22Rv1 (cell line): ENCODE results near the gene CYP2F1.

Experiments used
- H3K27ac ChIP-seq: fragments of 450-650 bp; 2 replicates; pipeline ENCODE4 v1.5.1; 2017
- ZFX ChIP-seq: fragments of 450-650 bp; IDR thresholded peaks from 2 replicates; pipeline ENCODE4 v1.6.1; 2017; ENCODE audit warnings: antibody characterized with exemption, borderline replicate concordance
- TF ChIP-seq, protein P1 (sequence below): fragments of 450-650 bp; IDR thresholded peaks from 2 replicates; pipeline ENCODE4 v1.5.1; 2017; ENCODE audit warnings: mild to moderate bottlenecking

CYP2F1 gene, protein sequence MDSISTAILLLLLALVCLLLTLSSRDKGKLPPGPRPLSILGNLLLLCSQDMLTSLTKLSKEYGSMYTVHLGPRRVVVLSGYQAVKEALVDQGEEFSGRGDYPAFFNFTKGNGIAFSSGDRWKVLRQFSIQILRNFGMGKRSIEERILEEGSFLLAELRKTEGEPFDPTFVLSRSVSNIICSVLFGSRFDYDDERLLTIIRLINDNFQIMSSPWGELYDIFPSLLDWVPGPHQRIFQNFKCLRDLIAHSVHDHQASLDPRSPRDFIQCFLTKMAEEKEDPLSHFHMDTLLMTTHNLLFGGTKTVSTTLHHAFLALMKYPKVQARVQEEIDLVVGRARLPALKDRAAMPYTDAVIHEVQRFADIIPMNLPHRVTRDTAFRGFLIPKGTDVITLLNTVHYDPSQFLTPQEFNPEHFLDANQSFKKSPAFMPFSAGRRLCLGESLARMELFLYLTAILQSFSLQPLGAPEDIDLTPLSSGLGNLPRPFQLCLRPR

DNA sequence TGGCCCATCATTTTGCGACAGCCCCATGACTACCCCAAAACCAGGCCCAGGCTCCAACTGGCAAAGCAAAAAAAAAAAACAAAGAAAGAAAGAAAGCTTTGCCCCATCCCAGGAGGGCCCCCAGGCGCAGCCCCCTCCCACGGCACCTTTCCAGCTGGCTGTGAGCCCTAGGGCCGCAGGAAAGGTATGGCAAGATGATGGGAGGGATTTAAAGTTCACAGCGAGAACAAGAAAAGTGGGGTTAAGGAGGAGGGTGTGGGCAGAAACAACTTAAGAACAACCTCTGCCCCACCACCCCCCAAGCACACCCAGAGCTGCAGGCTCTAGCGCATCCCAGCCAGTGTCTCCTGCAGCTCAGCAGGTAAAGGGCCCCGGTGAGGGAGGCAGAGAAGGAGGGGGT is at the start of gene CYP2F1:
Gene CYP2F1 (plus strand): TSS at position 301 of the 400 bp plus-strand sequence. CDS start 1,757 bp downstream, outside the sequence.
- no peak for TF ChIP-seq ZFX
- TF ChIP-seq, protein P1, sequence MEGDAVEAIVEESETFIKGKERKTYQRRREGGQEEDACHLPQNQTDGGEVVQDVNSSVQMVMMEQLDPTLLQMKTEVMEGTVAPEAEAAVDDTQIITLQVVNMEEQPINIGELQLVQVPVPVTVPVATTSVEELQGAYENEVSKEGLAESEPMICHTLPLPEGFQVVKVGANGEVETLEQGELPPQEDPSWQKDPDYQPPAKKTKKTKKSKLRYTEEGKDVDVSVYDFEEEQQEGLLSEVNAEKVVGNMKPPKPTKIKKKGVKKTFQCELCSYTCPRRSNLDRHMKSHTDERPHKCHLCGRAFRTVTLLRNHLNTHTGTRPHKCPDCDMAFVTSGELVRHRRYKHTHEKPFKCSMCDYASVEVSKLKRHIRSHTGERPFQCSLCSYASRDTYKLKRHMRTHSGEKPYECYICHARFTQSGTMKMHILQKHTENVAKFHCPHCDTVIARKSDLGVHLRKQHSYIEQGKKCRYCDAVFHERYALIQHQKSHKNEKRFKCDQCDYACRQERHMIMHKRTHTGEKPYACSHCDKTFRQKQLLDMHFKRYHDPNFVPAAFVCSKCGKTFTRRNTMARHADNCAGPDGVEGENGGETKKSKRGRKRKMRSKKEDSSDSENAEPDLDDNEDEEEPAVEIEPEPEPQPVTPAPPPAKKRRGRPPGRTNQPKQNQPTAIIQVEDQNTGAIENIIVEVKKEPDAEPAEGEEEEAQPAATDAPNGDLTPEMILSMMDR = no peak
- no peak within 1 kb of the TSS for H3K27ac ChIP-seq

DNA sequence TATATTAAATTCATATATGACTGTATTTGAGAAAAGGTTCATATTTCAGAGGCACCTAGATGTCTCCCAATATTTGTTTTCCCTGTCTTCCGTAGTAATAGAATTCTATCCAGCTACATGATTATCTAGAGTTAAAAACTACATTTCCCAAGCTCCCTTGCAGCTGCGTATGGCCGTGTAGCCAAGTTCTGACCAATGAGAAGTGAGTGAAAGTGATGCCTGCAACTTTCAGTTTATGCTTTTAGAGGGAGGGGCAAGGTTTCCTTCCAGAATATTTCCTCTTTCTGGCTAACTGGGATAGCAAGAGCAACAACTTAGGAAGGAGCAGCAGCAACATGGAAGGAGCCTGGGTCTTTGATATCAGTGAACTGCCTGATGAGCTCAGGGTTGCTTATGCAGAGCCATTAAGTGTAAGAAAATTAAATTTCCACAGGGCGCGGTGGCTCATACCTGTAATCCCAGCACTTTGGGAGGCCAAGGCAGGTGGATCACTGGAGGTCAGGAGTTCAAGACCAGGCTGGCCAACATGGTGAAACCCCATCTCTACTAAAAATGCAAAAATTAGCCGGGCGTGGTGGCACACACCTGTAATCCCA is 49.2 kb upstream of the CYP2F1 start:
- no peak for TF ChIP-seq ZFX
- TF ChIP-seq, protein P1 = no peak
- H3K27ac ChIP-seq = no peak overlapping the region

DNA sequence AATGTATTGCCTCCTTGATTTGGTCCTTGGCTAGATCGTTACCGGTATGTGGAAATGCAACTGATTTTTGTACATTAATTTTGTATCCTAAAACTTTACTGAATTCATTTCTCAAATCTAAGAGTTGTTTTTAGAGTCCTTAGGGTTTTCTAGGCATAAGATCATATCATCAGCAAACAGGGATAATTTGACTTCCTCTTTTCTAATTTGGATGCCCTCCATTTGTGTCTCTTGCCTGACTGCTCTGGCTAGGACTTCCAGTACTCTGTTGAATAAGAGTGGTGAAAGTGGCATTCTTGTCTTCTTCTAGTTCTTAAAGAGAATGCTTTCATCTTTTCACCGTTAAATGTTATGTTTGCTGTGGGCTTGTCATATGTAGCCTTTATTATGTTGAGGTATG is 37.9 kb upstream of the CYP2F1 start:
- no peak for TF ChIP-seq ZFX
- TF ChIP-seq, protein P1 = no peak
- H3K27ac ChIP-seq = no peak overlapping the region

DNA sequence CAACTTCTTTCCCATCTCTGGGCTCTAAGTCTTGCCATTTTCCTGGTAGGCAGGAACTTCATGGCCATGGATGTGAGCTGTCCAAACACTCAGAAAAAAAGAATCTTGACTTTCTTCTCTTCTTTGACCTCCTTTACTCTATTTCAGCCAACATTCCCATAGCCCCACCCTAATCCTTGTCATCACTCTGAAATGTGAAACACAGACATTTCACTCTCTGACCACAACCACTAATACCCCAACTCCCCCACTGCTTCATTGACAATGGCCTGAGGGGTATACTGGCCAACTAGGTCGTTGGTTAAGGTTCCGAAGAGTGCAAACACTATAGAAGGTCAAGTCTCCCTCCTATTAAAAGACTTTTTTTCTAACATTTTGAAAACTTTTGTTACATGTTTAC is 30.7 kb upstream of the CYP2F1 start:
- no peak overlapping the region for H3K27ac ChIP-seq
- TF ChIP-seq, protein P1 = no peak
- no peak for TF ChIP-seq ZFX

DNA sequence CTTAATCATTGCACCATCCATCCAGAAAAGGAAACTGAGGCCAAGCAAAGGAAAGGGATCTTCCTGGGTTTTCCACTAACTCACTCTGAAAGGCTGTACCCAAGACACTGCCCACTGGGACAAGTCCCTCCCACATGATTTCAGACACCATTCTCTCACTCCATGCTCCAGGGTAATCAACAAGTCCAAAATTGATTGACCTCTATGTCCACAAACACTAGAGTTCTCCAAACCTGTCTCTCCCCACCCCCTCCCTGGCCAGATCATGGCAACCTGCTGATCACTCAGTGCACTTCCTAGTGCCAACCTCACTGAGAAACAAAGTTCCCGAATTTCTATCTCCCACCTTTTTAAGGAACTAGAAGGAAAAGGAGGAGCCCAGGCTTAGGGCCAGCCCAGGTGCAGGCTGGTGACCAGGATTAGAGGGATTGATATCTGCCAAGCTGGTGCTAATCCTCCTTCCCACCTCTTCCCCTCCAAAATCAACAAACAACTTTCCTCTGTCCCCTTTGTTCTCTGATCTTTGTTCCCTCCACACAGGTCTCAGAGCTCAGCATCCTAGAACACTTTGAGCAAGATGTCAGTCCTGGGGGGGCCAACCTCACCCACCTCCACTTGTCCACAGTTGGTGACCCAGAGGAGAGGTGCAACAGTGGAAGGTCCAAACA is 28.4 kb upstream of the CYP2F1 start:
- no peak overlapping the region for H3K27ac ChIP-seq
- TF ChIP-seq ZFX = no peak
- TF ChIP-seq, protein P1 = no peak

DNA sequence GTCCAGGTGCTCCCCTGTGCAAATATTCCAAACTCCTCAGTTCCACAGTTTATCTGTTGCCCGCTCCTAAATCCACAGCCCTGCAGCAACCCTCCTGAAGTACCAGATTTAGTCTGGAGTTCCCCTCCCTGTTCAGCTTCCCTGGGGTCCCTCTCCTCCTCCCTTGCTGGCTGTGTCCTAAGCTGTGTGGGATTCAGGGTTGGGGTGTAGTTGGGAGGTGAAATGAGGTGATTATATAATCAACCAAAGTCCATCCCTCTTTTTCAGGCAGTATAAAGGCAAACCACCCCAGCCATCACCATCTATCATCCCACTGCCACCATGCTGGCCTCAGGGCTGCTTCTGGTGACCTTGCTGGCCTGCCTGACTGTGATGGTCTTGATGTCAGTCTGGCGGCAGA is 26.1 kb upstream of the CYP2F1 start, which contains the start of gene CYP2A13:
Gene CYP2A13 (plus strand): TSS at position 301 of the 400 bp plus-strand sequence. CDS start 21 bp downstream, at position 322.
- H3K27ac ChIP-seq = no peak within 1 kb of the TSS
- no peak for TF ChIP-seq ZFX
- TF ChIP-seq, protein P1 = no peak
